G401.6 (cell line): Measurements from ENCODE around the gene SRXN1.
"Not testable (repeated sequence)": the region's sequence is repeated elsewhere in the genome, so short reads cannot be mapped to it uniquely, and the experiment has no call there.

Source experiments
- FAIRE-seq: peaks from 2 replicates; lab custom pipeline; 2012; peaks lifted over from hg19 to GRCh38; lab: Jason Lieb, UNC

Gene SRXN1

GRCh38 chr20:653590-654416 lies 803 bp upstream of the SRXN1 start:
- no peak for FAIRE-seq

DNA sequence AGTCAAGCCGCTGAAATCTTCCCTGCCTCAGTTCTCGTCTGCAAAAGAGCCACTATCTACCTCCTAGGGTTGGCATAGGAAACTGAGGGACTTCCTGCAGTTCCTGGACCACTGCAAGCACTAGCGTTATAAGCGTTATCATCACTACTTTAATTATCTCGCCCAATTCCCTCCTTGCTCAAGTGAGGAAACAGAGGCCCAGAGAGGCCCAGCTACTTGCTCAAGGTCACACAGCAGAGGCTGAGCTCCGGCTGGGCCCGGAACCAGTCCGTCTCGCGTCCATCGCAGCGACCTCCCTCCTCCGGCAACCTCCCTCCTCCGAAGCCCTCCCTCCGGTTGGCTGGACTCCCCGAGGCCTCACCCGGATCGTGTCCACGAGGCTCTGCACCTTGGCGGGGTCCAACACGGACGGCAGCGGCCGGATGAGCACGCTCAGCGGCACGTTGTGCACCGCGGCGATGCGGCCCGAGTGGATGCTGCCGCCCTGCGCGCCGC lies 338 bp downstream of the SRXN1 start:
- FAIRE-seq: no peak

GRCh38 chr20:651713-652614 lies 1.0 kb downstream of the SRXN1 start:
- no peak for FAIRE-seq

- FAIRE-seq: no peak
Measured at GRCh38 chr20:650954-651353, 2.0 kb downstream of the SRXN1 start.

DNA sequence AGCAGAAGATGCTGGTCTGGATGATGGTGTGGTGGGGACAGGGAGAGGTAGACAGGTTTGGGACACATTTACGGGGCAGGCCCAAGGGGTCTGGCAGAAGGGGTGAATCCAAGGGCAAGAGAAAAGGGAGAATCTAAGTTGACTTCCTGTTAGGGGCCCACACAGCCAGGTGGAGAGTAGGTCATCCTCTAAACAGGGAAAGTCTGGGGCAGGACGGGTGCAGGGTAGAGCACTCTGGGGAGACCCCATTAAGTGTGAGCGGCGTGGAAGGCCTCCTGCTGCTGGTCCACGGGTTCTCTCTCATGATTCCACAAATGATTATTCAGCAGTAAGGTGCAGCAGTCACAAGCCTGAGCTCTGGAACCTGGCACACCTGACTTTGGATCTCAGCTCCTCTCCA lies 2.7 kb downstream of the SRXN1 start:
- no peak for FAIRE-seq

DNA sequence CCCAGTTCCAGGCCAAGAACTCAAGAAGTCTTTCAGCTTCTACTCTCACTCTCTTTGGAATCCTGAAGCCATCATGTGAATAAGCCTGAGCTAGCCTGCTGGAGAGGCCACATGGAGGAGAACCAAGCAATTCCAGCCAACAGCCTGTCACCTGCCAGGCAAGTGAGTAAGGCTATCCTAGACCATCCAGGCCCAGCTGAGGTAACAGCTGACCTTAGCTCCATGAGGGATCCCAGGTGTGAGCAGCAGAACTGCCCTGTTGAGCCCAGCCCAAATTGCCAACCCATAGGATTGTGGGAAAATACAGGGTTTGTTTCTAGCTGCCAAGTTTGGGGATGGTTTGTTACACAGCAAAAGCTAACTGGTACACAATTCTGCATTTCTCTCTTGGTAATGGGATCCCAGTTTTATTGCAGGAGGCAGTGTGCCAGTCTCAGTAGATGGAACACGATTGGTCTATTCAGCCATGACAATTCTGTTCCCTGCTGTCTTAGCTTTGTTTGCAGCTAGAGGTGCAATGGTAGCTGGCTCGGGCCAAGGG lies 5.5 kb downstream of the SRXN1 start:
- FAIRE-seq: no peak

DNA sequence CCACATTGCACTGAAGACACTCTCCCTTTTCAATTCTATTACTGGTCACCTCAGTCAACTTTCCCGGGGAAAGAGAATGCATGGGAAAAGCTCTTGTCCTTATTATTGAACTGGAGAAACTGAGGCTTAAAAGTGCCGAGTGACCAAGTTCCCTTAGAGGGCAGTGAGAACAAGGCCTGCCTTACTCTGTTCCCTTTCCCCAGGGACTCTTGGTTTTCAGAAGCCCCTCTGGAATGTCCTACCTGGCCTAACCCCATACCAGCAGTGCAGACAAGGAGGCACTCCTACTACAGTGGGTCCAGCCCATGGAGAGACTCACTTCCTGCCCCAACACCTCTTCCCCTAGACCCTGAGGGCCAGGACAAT lies 6.1 kb downstream of the SRXN1 start:
- no peak for FAIRE-seq

DNA sequence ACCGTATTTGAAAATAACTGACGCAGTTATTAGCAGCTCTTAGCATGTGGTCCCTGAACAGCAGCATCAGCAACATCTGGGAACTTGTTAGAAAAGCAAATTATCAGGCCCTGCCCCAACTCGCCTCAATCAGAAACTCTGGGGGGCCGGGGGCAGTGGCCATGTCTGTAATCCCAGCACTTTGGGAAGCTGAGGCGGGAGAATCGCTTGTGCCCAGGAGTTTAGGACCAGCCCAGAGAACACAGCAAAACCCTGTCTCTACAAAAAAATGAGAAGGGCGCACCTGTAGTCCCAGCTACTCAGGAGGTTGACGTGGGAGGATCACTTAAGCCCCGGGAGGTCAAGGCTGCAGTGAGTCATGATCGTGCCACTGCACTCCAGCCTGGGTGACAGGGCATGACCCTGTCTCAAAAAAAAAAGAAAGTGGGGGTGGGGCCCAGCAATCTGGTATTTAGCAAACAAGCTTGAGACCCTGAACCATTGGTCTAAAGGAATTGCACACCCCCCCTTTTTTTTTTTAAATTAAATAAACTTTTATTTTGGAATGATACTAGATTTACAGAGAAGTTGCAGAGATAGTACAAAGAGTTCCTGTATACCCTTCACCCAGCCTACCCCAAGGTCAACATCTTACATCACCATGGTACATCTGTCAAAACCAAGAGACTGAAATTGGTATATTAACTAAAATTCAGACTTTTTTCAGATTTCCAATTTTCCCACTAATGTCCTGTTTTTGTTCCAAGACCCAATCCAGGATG lies 6.7 kb downstream of the SRXN1 start:
- no peak for FAIRE-seq

DNA sequence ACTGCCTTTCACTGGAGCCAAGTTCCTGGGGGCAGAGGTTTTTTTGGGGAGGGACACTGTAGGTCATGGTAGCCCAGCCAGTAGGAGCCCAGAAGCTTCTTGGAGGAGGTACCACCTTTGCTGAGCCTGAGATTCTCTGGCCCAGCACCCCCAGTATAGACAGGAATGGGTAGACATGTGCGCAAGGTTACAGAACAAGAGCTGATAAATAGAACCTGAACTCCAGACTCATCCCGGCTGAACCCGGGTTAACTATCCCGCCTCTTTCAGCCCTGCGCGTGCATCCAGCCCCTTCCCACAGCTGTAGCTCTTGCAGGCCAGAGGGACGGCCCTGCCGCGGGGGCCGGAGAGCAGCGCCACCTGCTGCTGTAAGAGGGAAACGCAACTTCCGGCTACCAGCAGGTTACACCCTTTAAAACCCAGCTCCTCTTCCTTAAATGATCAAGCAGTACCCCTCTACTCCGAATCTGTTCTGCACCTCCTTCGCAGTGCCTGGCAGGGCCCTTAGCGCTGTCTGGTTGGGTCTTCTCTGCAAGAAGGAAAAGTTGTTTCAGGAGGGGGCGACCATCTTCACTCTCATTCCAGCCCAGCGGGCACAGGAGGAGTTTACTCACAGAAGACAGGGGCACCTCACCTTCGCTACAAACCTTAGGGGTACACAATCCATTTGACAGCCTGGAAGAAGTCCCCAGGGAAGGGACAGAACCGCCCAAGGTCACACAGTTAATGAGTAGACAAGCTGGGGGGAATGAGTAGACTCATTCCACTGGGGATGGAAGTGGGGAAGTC lies 7.5 kb downstream of the SRXN1 start:
- peak; percentile 49 for FAIRE-seq

- FAIRE-seq: no peak
Measured at GRCh38 chr20:644692-645317, 8.2 kb downstream of the SRXN1 start.

- no peak for FAIRE-seq
Measured at GRCh38 chr20:642398-643174, 10.4 kb downstream of the SRXN1 start.

- FAIRE-seq: not testable (repeated sequence)
Measured at GRCh38 chr20:642013-642397, 11.0 kb downstream of the SRXN1 start.

DNA sequence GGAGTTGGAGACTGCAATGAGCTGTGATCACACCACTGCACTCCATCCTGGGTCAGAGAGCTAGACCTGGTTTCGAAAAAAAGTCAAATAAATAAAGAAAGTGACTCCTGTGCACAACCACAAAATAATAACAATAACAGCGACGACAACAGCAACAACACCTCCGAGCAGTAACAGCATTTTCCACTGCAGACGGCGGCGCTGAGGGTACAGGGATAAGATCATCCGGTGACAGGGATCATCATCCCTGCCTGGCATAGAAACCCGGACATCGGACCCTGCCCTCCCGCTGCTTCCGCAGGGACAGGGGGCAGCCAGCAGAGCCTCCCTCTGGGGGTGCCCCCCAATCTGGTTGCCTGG lies 11.5 kb downstream of the SRXN1 start:
- FAIRE-seq: no peak

GRCh38 chr20:640674-641515 lies 12.1 kb downstream of the SRXN1 start:
- no peak for FAIRE-seq

GRCh38 chr20:638579-638978 lies 14.4 kb downstream of the SRXN1 start:
- no peak for FAIRE-seq

DNA sequence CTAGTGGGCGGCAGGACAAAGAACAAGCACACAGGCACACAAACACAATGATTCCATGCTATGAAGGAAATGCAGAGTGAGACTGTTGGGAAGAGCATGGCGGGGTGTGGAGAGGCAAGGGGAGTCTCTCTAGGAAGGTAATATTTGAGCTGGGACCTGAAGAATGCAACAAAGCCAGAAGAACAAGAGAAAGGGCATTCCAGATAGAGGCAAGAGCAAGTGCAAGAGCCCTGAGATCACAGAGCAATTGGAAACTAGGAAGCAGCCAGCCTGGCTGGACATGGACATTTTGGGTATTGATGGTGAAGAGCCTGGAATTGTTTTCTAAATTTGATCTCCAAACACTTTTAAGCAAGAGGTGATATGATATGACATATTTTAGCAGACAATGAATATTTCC lies 15.4 kb downstream of the SRXN1 start:
- no peak for FAIRE-seq

GRCh38 chr20:635893-636338 lies 17.1 kb downstream of the SRXN1 start:
- no peak for FAIRE-seq

DNA sequence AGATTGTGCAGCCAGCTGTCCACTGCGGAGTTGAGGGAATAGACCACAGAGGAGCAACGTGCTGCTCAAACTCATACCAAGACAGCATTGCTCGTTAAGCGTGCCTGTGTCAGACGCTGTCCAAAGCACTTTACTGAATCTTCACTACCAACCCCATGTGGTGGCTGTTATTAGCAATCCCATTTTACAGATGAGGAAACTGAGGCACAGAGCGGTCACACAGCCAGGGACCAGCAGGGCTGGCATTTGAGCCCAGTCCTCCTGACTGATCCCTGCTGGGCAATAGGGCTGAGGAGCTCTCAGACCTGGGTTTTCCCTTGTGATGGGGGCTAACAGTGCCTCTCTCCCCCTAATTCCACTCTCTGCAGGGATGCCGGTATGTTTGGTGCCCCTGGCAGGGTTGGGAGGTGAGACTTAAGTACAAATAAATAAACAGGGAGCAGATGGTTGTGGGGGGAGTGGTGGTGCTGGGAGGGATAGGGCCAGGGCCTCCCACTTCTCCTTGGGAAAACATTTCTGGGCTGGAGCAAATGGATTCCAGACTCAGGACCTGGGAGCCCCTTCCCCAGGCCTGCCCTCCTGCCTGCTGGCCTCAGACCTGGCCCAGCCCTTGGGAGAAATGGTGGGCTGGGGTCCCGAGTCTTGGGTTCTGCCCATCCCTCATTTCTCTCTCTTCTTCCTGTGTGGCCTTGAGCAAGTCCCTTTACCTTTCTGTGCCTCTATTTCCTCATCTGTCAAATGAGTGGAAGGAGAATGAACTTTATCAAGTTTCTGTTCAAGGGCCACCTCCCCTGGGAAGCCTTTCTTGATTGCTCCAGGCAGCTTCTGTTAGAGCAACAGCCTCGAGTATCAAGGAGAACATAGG lies 17.7 kb downstream of the SRXN1 start:
- no peak for FAIRE-seq
